Fibroblast of pulmonary artery (primary cell): Measurements from ENCODE around the gene PRICKLE1.

ENCODE experiments used
- DNase-seq: peaks from one replicate; pipeline ENCODE4 v3.0.0-alpha.2; 2010; ENCODE audit warnings: low read depth
- H3K4me3 ChIP-seq: replicated peaks from 2 replicates; pipeline ENCODE4 v1.5.1; 2011; ENCODE audit warnings: low read depth, mild to moderate bottlenecking, control low read depth, low read length, moderate library complexity
- TF ChIP-seq, protein P1 (sequence below): IDR thresholded peaks from 2 replicates; pipeline ENCODE4 v1.5.1; 2011; ENCODE audit warnings: mild to moderate bottlenecking, control low read depth, low read length, inconsistent platforms; ENCODE audit errors: missing control alignments

Gene PRICKLE1

DNA sequence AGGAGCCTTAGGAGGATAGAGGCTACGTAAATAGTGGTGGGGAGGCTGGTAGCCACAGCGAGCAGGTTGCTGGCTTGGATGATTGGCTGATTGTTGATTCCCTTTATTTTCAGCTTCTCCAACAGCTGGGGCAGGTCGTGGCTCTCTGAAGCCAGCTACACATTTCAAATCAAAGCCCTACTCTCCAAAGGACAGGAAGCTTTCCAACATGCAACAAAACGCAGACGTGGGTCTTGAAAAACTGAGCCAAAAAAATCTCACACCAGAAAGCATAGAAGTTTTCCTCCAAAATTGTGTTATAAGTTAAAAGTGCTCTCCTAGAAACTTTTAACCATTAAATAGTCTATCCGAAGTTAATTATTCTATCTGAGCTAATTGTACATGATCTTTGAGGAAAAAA, 37.6 kb upstream of the PRICKLE1 start:
- H3K4me3 ChIP-seq: no peak overlapping the region
- TF ChIP-seq, protein P1, sequence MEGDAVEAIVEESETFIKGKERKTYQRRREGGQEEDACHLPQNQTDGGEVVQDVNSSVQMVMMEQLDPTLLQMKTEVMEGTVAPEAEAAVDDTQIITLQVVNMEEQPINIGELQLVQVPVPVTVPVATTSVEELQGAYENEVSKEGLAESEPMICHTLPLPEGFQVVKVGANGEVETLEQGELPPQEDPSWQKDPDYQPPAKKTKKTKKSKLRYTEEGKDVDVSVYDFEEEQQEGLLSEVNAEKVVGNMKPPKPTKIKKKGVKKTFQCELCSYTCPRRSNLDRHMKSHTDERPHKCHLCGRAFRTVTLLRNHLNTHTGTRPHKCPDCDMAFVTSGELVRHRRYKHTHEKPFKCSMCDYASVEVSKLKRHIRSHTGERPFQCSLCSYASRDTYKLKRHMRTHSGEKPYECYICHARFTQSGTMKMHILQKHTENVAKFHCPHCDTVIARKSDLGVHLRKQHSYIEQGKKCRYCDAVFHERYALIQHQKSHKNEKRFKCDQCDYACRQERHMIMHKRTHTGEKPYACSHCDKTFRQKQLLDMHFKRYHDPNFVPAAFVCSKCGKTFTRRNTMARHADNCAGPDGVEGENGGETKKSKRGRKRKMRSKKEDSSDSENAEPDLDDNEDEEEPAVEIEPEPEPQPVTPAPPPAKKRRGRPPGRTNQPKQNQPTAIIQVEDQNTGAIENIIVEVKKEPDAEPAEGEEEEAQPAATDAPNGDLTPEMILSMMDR: no peak
- DNase-seq: no peak

DNA sequence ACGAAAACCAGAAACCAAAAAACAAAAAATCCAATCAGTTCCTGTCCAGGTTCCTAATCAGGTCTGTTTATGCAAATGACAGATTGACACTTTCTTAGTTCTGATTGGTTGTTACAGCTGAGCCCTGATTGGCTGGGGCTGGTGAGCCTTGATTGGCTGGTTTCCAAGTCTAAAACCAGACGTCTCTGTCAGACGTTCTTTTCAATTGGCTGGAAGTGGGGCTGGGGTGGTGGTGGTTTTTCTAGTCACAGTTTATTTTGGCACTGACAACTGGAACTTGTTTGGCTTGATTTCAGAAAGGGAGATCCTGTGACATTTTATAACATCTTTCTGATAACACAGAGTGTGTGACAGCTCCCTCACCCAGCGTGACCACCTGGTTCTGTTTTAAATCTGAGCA, 36.1 kb upstream of the PRICKLE1 start:
- TF ChIP-seq, protein P1: no peak
- no peak for DNase-seq
- H3K4me3 ChIP-seq: no peak overlapping the region

DNA sequence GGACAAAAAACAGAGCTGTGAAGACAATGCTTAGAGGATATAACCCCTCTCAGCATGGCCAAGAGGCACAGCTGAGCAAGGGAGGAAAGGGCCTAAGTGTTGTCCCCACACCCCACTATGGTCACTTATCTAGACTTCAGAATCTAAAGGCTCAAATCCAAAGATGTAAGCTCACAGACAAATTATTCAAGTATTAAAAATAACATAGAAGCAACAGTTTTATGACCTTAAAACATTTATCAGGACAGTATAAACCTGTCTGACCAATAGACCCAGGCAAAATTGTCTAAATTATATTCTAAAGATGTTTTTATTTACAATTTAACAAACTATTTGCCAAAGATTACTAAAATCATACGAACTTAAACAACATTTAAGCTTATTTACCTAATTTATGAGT, 28.1 kb upstream of the PRICKLE1 start:
- no peak overlapping the region for H3K4me3 ChIP-seq
- TF ChIP-seq, protein P1: no peak
- DNase-seq: peak; percentile 21

DNA sequence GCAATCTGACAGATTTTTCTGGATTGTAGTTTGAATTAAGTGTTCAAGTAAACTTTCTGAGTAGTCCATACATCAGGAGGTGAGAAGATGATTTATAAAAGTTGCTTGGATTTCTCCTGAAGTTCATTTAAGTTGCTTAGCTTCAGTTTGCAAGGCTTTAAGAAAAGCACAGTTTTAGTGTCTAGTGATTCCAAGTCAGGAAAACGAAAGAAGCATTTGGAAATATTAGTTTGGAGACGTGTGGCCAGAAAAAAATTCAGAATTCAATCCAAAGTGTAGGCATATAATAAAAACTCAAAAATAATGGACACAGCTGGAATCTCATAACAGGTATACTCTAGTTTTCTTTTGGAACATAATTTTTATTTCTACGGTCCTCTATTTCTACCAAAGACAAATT, 25.5 kb upstream of the PRICKLE1 start:
- no peak for DNase-seq
- H3K4me3 ChIP-seq: no peak overlapping the region
- TF ChIP-seq, protein P1: no peak

DNA sequence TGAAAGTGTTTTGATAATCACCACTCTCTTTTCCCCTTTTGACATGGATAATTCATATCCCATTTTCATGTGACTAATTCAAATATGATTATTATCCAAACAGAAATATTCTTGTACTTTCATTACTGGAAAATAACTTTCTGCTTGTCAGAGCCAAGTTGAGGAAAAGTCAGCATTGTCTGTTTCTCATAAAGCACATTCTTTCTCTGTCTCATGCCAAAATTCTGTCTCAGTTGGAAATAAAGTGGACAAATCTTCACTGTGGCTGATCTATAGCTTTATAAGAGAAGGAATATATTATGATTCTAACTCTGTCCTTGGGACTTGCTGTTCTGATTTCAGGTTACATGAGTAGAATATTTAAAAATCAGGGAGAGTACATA, 22.7 kb upstream of the PRICKLE1 start:
- DNase-seq: peak; percentile 27
- H3K4me3 ChIP-seq: no peak overlapping the region
- TF ChIP-seq, protein P1: no peak

DNA sequence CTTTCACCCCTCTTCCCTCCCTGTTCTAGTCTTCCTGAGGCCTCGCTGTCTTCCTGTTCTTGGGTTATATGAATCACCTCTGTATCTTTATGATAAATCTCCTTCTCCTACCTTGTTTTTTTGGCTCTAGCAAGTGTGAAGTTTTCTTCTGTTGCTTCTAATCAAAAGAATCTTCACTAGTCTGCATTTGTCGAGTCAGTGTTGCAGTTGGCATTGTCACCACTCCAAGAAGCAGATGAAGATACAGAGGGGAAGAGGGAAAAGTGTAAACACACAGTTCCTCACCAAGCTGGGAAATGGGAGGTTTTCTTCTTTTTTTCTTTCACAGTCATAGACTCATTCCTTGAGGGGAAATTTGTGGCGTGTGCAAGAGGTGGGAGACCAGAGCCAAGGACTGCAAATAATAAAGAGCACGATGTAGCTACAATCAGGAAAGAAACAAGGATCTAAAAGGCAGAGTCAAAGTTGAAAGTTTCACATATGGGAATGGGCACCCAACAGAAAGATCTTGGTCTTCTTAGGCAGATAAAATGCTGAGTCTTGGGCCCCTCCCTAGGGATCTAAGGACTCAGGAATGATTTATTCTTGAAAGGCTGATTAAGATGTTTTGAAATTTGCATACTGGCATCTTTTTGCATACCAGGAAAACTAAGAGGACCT, 22.2 kb upstream of the PRICKLE1 start:
- no peak overlapping the region for H3K4me3 ChIP-seq
- TF ChIP-seq, protein P1: no peak
- no peak for DNase-seq

DNA sequence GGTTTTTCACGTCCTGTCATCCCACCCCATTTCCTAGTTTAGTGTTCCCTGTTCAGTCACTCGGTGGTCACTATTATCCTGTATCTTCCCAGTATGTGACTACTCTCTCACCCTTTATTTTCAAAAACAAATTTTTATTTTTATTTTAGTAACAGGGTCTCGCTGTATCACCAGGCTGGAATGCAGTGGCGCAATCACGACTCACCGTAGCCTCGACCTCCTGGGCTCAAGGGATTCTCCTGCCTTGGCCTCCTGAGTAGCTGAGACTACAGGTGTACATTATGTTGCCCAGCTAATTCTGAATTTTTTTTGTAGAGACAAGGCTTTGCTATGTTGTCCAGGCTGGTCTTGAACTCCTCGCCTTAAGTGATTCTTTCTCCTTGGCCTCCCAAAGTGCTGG, 20.1 kb upstream of the PRICKLE1 start:
- TF ChIP-seq, protein P1: no peak
- no peak for DNase-seq
- H3K4me3 ChIP-seq: no peak overlapping the region
